ENCODE results near the gene TNRC18.

TNRC18 gene

GRCh38 chr7:5379546-5379945 lies 44.1 kb downstream of the TNRC18 start:
- no peak for TF ChIP-seq CREB1 (IDR thresholded peaks at IDR 0.05; ENCODE audit: low read depth)
- no peak for TF ChIP-seq TEAD4 (IDR thresholded peaks at IDR 0.05)
- no peak for TF ChIP-seq NFIC (IDR thresholded peaks at IDR 0.05)
- no peak for TF ChIP-seq FOXM1 (IDR thresholded peaks at IDR 0.05; ENCODE audit: borderline replicate concordance, low read depth)
- TF ChIP-seq YY1 (IDR thresholded peaks at IDR 0.05; ENCODE audit: low read depth) = no peak
- TF ChIP-seq EP300 (IDR thresholded peaks at IDR 0.05; ENCODE audit: borderline replicate concordance) = no peak
- TF ChIP-seq REST (IDR thresholded peaks at IDR 0.05; ENCODE audit: low read depth) = no peak
- TF ChIP-seq RAD21 (IDR thresholded peaks at IDR 0.05; ENCODE audit: low read depth) = no peak
- no peak for TF ChIP-seq EGR1 (IDR thresholded peaks at IDR 0.05)
- no peak for TF ChIP-seq TCF12 (IDR thresholded peaks at IDR 0.05; ENCODE audit: low read depth)
- TF ChIP-seq CEBPB (IDR thresholded peaks at IDR 0.05) = no peak
- no peak for TF ChIP-seq ZBTB7A (IDR thresholded peaks at IDR 0.05; ENCODE audit: low read depth)
- no peak for TF ChIP-seq TAF1 (IDR thresholded peaks at IDR 0.05; ENCODE audit: low read depth)
- no peak for TF ChIP-seq MAX (IDR thresholded peaks at IDR 0.05)
- no peak for TF ChIP-seq USF1 (IDR thresholded peaks at IDR 0.05)

- no peak for TF ChIP-seq EP300 (IDR thresholded peaks at IDR 0.05; ENCODE audit: borderline replicate concordance)
- TF ChIP-seq RAD21 (IDR thresholded peaks at IDR 0.05; ENCODE audit: low read depth) = no peak
- TF ChIP-seq EGR1 (IDR thresholded peaks at IDR 0.05) = no peak
- TF ChIP-seq TCF12 (IDR thresholded peaks at IDR 0.05; ENCODE audit: low read depth) = no peak
- no peak for TF ChIP-seq NFIC (IDR thresholded peaks at IDR 0.05)
- TF ChIP-seq REST (IDR thresholded peaks at IDR 0.05; ENCODE audit: low read depth) = no peak
- no peak for TF ChIP-seq ZBTB7A (IDR thresholded peaks at IDR 0.05; ENCODE audit: low read depth)
- no peak for TF ChIP-seq YY1 (IDR thresholded peaks at IDR 0.05; ENCODE audit: low read depth)
- no peak for TF ChIP-seq FOXM1 (IDR thresholded peaks at IDR 0.05; ENCODE audit: borderline replicate concordance, low read depth)
- TF ChIP-seq USF1 (IDR thresholded peaks at IDR 0.05) = no peak
- no peak for TF ChIP-seq MAX (IDR thresholded peaks at IDR 0.05)
- TF ChIP-seq TAF1 (IDR thresholded peaks at IDR 0.05; ENCODE audit: low read depth) = no peak
- TF ChIP-seq TEAD4 (IDR thresholded peaks at IDR 0.05) = no peak
- TF ChIP-seq CREB1 (IDR thresholded peaks at IDR 0.05; ENCODE audit: low read depth) = no peak
These were observed 45.8 kb downstream of the TNRC18 start for GRCh38 chr7:5377816-5378215.

GRCh38 chr7:5377279-5377678 lies 46.4 kb downstream of the TNRC18 start:
- TF ChIP-seq REST (IDR thresholded peaks at IDR 0.05; ENCODE audit: low read depth) (no peak), YY1 (IDR thresholded peaks at IDR 0.05; ENCODE audit: low read depth) (no peak), TAF1 (IDR thresholded peaks at IDR 0.05; ENCODE audit: low read depth) (no peak), FOXM1 (IDR thresholded peaks at IDR 0.05; ENCODE audit: borderline replicate concordance, low read depth) (no peak), CEBPB (IDR thresholded peaks at IDR 0.05) (no peak), TCF12 (IDR thresholded peaks at IDR 0.05; ENCODE audit: low read depth) (no peak), TEAD4 (IDR thresholded peaks at IDR 0.05) (no peak), RAD21 (IDR thresholded peaks at IDR 0.05; ENCODE audit: low read depth) (no peak), MAX (IDR thresholded peaks at IDR 0.05) (no peak), EP300 (IDR thresholded peaks at IDR 0.05; ENCODE audit: borderline replicate concordance) (no peak), CREB1 (IDR thresholded peaks at IDR 0.05; ENCODE audit: low read depth) (no peak), ZBTB7A (IDR thresholded peaks at IDR 0.05; ENCODE audit: low read depth) (no peak), USF1 (IDR thresholded peaks at IDR 0.05) (no peak), EGR1 (IDR thresholded peaks at IDR 0.05) (no peak), NFIC (IDR thresholded peaks at IDR 0.05) (no peak)

All from Ishikawa (cell line).